SK-N-SH treated with all-trans-retinoic acid at 6 μM for 48 hours (cell line): Measurements from ENCODE around the gene ACSL1.

Experiments used
- ARNTL ChIP-seq: fragments of 450-650 bp; formaldehyde crosslinking; IDR thresholded peaks from 2 replicates; pipeline ENCODE4 v1.5.0; 2020; ENCODE audit warnings: low read depth, mild to moderate bottlenecking, moderate library complexity, borderline replicate concordance
- ESRRG ChIP-seq: fragments of 250-450 bp; sonication (Bioruptor Pico); IDR thresholded peaks from 2 replicates; pipeline ENCODE4 v1.6.1; 2021; ENCODE audit warnings: mild to moderate bottlenecking
- OSR1 ChIP-seq: fragments of 250-450 bp; sonication (Bioruptor Pico); IDR thresholded peaks from 2 replicates; pipeline ENCODE4 v1.8.0; 2022; ENCODE audit warnings: moderate library complexity, mild to moderate bottlenecking, inconsistent platforms
- ZC3H10 ChIP-seq: fragments of 250-450 bp; sonication (Bioruptor Pico); IDR thresholded peaks from 2 replicates; pipeline ENCODE4 v1.5.1; 2021; ENCODE audit warnings: mild to moderate bottlenecking, moderate library complexity
- ZFP3 ChIP-seq: fragments of 250-450 bp; sonication (Bioruptor Pico); IDR thresholded peaks from 2 replicates; pipeline ENCODE4 v1.5.0; 2020; ENCODE audit warnings: mild to moderate bottlenecking, moderate library complexity
- ZFP30 ChIP-seq: fragments of 450-650 bp; formaldehyde crosslinking; IDR thresholded peaks from 2 replicates; pipeline ENCODE4 v1.5.0; 2022; ENCODE audit warnings: mild to moderate bottlenecking, moderate library complexity
- ZNF565 ChIP-seq: fragments of 450-650 bp; formaldehyde crosslinking; conservative IDR thresholded peaks from 2 replicates; pipeline ENCODE4 v1.5.0; 2020; ENCODE audit warnings: low read depth, mild to moderate bottlenecking, moderate library complexity
- ZNF70 ChIP-seq: fragments of 450-650 bp; formaldehyde crosslinking; IDR thresholded peaks from 2 replicates; pipeline ENCODE4 v1.5.0; 2020; ENCODE audit warnings: mild to moderate bottlenecking, moderate library complexity
- TF ChIP-seq, protein P1 (sequence below): fragments of 250-450 bp; sonication (Bioruptor Pico); IDR thresholded peaks from 2 replicates; pipeline ENCODE4 v1.5.1; 2021; ENCODE audit warnings: mild to moderate bottlenecking, moderate library complexity
- TF ChIP-seq, protein P2 (sequence below): fragments of 250-450 bp; sonication (Bioruptor Pico); IDR thresholded peaks from 2 replicates; pipeline ENCODE4 v1.5.1; 2020; ENCODE audit warnings: low read depth, mild to moderate bottlenecking, moderate library complexity
- TF ChIP-seq, protein P3 (sequence below): fragments of 250-450 bp; sonication (Bioruptor Pico); IDR thresholded peaks from 2 replicates; pipeline ENCODE4 v1.8.0; 2020; ENCODE audit warnings: mild to moderate bottlenecking, moderate library complexity, borderline replicate concordance

DNA sequence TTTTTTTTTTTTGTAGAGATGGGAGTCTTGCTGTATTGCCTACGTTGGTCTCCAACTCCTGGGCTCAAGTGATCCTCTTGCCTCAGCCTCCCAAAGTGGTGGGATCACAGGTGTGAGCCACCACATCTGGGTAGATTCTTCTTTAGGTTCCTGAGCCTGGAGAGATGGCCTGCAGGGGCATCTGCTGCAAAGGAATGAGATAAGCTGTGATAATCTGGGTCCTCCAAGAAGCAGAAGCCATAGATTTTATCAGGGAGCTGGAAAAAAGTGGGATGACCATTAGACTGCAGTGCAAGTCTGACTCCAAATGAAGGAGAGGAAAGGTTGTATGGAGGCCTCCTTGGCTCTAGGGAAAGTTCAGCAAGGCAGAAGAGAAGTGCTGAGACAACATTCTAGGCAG, 19.0 kb upstream of the ACSL1 start:
- no peak for TF ChIP-seq ZFP30 (CRISPR knock-in tag)
- TF ChIP-seq ZNF70 = no peak
- no peak for TF ChIP-seq ARNTL
- TF ChIP-seq ESRRG (CRISPR knock-in tag) = no peak
- TF ChIP-seq, protein P1, sequence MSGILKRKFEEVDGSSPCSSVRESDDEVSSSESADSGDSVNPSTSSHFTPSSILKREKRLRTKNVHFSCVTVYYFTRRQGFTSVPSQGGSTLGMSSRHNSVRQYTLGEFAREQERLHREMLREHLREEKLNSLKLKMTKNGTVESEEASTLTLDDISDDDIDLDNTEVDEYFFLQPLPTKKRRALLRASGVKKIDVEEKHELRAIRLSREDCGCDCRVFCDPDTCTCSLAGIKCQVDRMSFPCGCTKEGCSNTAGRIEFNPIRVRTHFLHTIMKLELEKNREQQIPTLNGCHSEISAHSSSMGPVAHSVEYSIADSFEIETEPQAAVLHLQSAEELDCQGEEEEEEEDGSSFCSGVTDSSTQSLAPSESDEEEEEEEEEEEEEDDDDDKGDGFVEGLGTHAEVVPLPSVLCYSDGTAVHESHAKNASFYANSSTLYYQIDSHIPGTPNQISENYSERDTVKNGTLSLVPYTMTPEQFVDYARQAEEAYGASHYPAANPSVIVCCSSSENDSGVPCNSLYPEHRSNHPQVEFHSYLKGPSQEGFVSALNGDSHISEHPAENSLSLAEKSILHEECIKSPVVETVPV (CRISPR knock-in tag) = no peak
- TF ChIP-seq, protein P2, sequence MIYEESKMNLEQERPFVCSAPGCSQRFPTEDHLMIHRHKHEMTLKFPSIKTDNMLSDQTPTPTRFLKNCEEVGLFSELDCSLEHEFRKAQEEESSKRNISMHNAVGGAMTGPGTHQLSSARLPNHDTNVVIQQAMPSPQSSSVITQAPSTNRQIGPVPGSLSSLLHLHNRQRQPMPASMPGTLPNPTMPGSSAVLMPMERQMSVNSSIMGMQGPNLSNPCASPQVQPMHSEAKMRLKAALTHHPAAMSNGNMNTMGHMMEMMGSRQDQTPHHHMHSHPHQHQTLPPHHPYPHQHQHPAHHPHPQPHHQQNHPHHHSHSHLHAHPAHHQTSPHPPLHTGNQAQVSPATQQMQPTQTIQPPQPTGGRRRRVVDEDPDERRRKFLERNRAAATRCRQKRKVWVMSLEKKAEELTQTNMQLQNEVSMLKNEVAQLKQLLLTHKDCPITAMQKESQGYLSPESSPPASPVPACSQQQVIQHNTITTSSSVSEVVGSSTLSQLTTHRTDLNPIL = no peak
- no peak for TF ChIP-seq ZC3H10 (CRISPR knock-in tag)
- no peak for TF ChIP-seq ZFP3 (CRISPR knock-in tag)
- TF ChIP-seq, protein P3, sequence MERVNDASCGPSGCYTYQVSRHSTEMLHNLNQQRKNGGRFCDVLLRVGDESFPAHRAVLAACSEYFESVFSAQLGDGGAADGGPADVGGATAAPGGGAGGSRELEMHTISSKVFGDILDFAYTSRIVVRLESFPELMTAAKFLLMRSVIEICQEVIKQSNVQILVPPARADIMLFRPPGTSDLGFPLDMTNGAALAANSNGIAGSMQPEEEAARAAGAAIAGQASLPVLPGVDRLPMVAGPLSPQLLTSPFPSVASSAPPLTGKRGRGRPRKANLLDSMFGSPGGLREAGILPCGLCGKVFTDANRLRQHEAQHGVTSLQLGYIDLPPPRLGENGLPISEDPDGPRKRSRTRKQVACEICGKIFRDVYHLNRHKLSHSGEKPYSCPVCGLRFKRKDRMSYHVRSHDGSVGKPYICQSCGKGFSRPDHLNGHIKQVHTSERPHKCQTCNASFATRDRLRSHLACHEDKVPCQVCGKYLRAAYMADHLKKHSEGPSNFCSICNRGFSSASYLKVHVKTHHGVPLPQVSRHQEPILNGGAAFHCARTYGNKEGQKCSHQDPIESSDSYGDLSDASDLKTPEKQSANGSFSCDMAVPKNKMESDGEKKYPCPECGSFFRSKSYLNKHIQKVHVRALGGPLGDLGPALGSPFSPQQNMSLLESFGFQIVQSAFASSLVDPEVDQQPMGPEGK (CRISPR knock-in tag) = no peak
- no peak for TF ChIP-seq OSR1 (CRISPR knock-in tag)
- no peak for TF ChIP-seq ZNF565 (CRISPR knock-in tag)
